Keratinocyte (primary cell): ENCODE data around the gene PTGES.

Source experiments
- EZH2 ChIP-seq: IDR thresholded peaks from one replicate; pipeline ENCODE4 v1.6.1; 2012; ENCODE audit warnings: inconsistent platforms, mild to moderate bottlenecking, low read length, moderate library complexity
- TF ChIP-seq, protein P1 (sequence below), 3 experiments: IDR thresholded peaks in 1 of 3; conservative IDR thresholded peaks in 1 of 3; optimal IDR thresholded peaks in 1 of 3; 2 replicates in 2 of 3; 3 replicates in 1 of 3; pipeline versions ENCODE3 to v1.5.1; 2011; ENCODE audit warnings: low read length in 3 of 3, mild to moderate bottlenecking in 3 of 3, moderate library complexity in 2 of 3, control low read depth in 1 of 3, inconsistent platforms in 1 of 3; ENCODE audit not compliant: insufficient read depth in 2 of 3; ENCODE audit errors: extremely low read depth in 1 of 3

DNA sequence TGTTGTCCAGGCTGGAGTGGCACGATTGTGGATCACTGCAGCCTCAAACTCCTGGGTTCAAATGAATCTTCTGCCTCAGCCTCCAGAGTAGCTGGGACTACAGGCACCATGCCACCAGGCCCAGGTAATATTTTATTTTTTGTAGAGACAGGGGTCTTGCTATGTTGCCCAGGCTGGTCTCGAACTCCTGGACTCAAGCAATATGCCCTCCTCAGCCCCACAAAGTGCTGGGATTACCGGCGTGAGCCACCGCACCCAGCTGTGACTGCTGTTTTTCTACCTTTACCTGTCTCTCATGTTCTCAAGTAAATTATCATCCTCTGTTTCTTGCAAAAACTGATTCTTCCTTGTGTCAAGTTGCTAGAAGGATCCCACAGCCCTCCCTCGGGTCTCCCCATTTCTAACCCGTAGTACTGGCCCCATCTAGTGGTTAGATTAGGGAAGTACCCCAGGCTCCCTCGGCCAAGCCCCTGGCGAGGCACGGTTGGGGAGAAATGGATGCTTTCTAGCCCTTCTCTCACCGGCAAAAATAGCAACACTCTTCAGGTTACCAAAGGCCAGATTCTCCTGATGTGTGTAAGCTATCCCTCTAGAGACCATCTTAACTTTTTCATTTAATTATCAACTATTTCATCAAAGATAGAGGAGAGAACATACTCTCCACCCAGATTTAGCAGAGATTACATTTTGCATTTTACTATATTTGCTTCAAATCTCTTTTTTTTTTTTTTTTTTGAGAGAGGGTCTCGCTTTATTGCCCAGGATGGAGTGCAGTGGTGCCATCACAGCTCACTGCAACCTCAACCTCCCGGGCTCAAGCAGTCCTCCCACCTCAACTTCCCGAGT lies 30.9 kb upstream of the PTGES start:
- TF ChIP-seq, protein P1, sequence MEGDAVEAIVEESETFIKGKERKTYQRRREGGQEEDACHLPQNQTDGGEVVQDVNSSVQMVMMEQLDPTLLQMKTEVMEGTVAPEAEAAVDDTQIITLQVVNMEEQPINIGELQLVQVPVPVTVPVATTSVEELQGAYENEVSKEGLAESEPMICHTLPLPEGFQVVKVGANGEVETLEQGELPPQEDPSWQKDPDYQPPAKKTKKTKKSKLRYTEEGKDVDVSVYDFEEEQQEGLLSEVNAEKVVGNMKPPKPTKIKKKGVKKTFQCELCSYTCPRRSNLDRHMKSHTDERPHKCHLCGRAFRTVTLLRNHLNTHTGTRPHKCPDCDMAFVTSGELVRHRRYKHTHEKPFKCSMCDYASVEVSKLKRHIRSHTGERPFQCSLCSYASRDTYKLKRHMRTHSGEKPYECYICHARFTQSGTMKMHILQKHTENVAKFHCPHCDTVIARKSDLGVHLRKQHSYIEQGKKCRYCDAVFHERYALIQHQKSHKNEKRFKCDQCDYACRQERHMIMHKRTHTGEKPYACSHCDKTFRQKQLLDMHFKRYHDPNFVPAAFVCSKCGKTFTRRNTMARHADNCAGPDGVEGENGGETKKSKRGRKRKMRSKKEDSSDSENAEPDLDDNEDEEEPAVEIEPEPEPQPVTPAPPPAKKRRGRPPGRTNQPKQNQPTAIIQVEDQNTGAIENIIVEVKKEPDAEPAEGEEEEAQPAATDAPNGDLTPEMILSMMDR (optimal IDR thresholded peaks at IDR 0.05 in 1 of 3, IDR thresholded peaks at IDR 0.05 in 1 of 3, conservative IDR thresholded peaks at IDR 0.05 in 1 of 3; ENCODE audit: extremely low read depth in 1 of 3, insufficient read depth in 2 of 3, low read length in 3 of 3), result peak; percentile 82 to 92 (median 87)
- TF ChIP-seq EZH2, result no peak
